Measurements from ENCODE around the gene IFNL1. TPM values are rescaled to one million over a fixed set of nuclear protein-coding genes. Genes with fewer than 3 reads are reported as not detected.

Gene IFNL1
- total and polyA plus RNA-seq, 2 donors (not counting 3 experiments of a cell fraction or from before 2014, with no cell fraction given), result not detected

DNA sequence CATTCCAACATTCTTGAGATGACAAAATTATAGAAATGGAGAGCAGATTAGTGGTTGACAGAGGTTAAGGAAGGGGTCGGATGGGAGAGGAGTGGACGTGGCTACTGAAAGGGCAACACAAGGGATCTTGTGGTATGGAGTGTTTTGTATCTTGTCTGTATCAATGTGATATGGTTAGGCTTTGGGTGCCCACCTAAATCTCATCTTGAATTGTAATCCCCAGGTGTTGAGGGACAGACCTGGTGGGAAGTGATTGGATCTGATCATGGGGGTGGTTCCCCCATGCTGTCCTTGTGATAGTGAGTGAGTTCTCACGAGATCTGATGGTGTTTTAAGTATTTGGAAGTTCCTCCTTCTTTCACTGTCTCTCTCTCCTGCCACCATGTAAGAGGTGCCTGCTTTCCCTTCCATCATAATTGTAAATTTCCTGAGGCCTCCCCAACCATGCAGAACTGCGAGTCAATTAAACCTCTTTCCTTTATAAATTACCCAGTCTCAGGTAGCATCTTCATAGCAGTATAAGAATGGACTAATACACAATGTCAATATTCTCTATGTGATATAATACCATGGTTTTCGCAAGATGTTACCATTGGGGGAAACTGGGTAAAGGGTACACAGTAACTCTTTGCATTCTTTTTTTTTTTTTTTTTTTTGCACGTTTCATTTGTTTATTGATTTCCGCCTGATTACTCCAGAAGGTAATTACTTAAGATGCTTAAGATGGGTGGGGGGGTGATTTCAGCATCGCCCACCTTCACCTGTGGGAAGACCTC is 42.6 kb upstream of the IFNL1 start:
- no peaks in the 10 kb centered on the region for H3K4me1 ChIP-seq (ENCODE audit: control insufficient read depth, extremely low read depth, insufficient read depth, low read length)
- H3K27me3 ChIP-seq (ENCODE audit: control insufficient read depth in 2 of 2, insufficient read depth in 2 of 2, low read length in 2 of 2), result peaks cover 20 to 23% of the 10 kb centered on the region in 2 experiments
- H3K4me2 ChIP-seq (ENCODE audit: insufficient read depth, low read length), result no peak overlapping the region
- H4K20me1 ChIP-seq (replicated peaks; ENCODE audit: control insufficient read depth, extremely low read depth, insufficient read depth, low read length), result no peaks in the 10 kb centered on the region
- no peaks in the 10 kb centered on the region for H3K9me3 ChIP-seq (replicated peaks; ENCODE audit: control insufficient read depth, insufficient read depth, low read length)
- no peak overlapping the region for H3K27ac ChIP-seq (ENCODE audit: insufficient read depth, low read depth, low read length)
- no peaks in the 10 kb centered on the region for H3K79me2 ChIP-seq (ENCODE audit: control insufficient read depth, insufficient read depth, low read length)
- no peaks in the 10 kb centered on the region for H3K36me3 ChIP-seq (ENCODE audit: control insufficient read depth in 2 of 2, extremely low read depth in 1 of 2, insufficient read depth in 2 of 2, low read length in 2 of 2)
- TF ChIP-seq EZH2 (IDR thresholded peaks at IDR 0.05; ENCODE audit: borderline replicate concordance, low read depth, low read length, severe bottlenecking) (peak; percentile 32), GATA2 (IDR thresholded peaks at IDR 0.05; ENCODE audit: insufficient read depth, insufficient read length, low read depth, low read length) (no peak)
- H3K4me3 ChIP-seq (replicated peaks in 1 of 3; ENCODE audit: insufficient read depth in 1 of 3, low read depth in 1 of 3, low read length in 3 of 3), result no peak overlapping the region
- no TSS peak for BruUV-seq (replicated peaks)
- no peak overlapping the region for H2AFZ ChIP-seq (ENCODE audit: low read depth, low read length)
- no peaks in the 10 kb centered on the region for H3K9me1 ChIP-seq (replicated peaks; ENCODE audit: control insufficient read depth, extremely low read depth, insufficient read depth, low read length)
- intact Hi-C loops (cut with micrococcal nuclease) (no loop called here), dilution Hi-C loops (cut with MboI; ENCODE audit: extremely low pct_ligation_motif_present, low sequenced_read_pairs) (no loop called here)
- H3K9ac ChIP-seq (replicated peaks; ENCODE audit: extremely low read depth, insufficient read depth, low read length), result no peak overlapping the region
- CTCF ChIA-PET, result interaction anchor here (1.5 kb wide), 1 partner anchor 53 kb away, joined by 3 read pairs; no protein-coding TSS in a partner anchor
- FAIRE-seq (no peak), DNase-seq (ENCODE audit: low read depth, low spot score) (no peak)
- POLR2A ChIA-PET, result no interaction called here

DNA sequence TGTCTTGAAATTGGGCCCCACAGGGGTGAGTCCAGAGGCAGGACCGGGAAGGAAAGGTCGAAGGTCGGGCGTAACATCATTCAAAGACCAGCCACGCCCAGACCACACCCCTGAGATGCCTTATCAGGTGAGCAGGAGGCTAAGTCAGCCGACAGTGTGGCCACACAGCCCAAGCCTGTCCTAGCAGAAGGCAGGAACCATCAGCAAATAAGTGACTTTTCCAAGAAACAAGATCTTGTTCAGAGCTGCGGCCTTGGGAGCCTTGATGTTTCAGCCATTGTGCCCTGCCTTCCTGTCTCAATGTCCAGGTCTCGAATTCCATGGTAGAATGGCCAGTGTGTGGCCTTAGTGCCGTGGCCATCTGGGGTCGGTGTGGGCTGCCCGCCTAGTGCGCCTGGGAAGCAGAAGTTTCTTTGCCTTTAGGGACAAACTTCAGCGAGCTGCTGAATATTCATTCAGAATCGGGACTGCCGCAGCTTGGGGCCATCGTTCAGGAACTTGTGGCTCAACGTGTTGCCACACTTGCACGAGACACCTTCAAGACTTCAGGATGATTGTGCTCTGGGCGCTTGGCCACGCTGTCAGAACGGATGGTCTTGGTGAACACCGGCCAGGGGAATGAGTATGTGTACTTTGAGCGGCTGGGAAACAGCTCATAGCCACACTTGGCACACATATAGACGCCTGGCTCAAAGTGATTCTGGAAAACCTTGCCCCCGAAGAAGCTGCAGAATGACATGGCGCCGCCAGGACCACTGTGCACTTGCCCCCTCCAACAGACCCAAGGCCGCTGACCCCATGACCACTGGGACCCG is 41.5 kb upstream of the IFNL1 start:
- H3K4me1 ChIP-seq (ENCODE audit: control insufficient read depth, extremely low read depth, insufficient read depth, low read length), result no peaks in the 10 kb centered on the region
- H4K20me1 ChIP-seq (replicated peaks; ENCODE audit: control insufficient read depth, extremely low read depth, insufficient read depth, low read length), result no peaks in the 10 kb centered on the region
- no peak overlapping the region for H3K9ac ChIP-seq (replicated peaks; ENCODE audit: extremely low read depth, insufficient read depth, low read length)
- no peak overlapping the region for H2AFZ ChIP-seq (ENCODE audit: low read depth, low read length)
- H3K36me3 ChIP-seq (ENCODE audit: control insufficient read depth in 2 of 2, extremely low read depth in 1 of 2, insufficient read depth in 2 of 2, low read length in 2 of 2), result no peaks in the 10 kb centered on the region
- no peak overlapping the region for H3K4me3 ChIP-seq (replicated peaks in 1 of 3; ENCODE audit: insufficient read depth in 1 of 3, low read depth in 1 of 3, low read length in 3 of 3)
- H3K79me2 ChIP-seq (ENCODE audit: control insufficient read depth, insufficient read depth, low read length), result no peaks in the 10 kb centered on the region
- no peaks in the 10 kb centered on the region for H3K9me1 ChIP-seq (replicated peaks; ENCODE audit: control insufficient read depth, extremely low read depth, insufficient read depth, low read length)
- ChIA-PET CTCF (interaction anchor here (1.0 to 1.5 kb wide), 2 partner anchors 9 to 51 kb away, joined by 3 read pairs; no protein-coding TSS in a partner anchor), POLR2A (no interaction called here)
- no peaks in the 10 kb centered on the region for H3K9me3 ChIP-seq (replicated peaks; ENCODE audit: control insufficient read depth, insufficient read depth, low read length)
- dilution Hi-C loops (cut with MboI; ENCODE audit: extremely low pct_ligation_motif_present, low sequenced_read_pairs), result no loop called here
- peaks cover 9 to 12% of the 10 kb centered on the region in 2 experiments for H3K27me3 ChIP-seq (ENCODE audit: control insufficient read depth in 2 of 2, insufficient read depth in 2 of 2, low read length in 2 of 2)
- FAIRE-seq (no peak), DNase-seq (ENCODE audit: low read depth, low spot score) (no peak)
- H3K4me2 ChIP-seq (ENCODE audit: insufficient read depth, low read length), result no peak overlapping the region
- TF ChIP-seq GATA2 (IDR thresholded peaks at IDR 0.05; ENCODE audit: insufficient read depth, insufficient read length, low read depth, low read length) (no peak), MYC (IDR thresholded peaks at IDR 0.05; ENCODE audit: low read depth, low read length) (no peak), JUN (IDR thresholded peaks at IDR 0.05; ENCODE audit: borderline replicate concordance, insufficient read depth, insufficient read length, low read depth) (no peak), POLR2A (IDR thresholded peaks at IDR 0.05; ENCODE audit: low read depth, low read length) (no peak), FOS (IDR thresholded peaks at IDR 0.05; ENCODE audit: borderline replicate concordance, insufficient read depth, low read length) (no peak), POLR2AphosphoS5 (IDR thresholded peaks at IDR 0.05; ENCODE audit: insufficient read depth, low read depth, low read length) (no peak), EZH2 (IDR thresholded peaks at IDR 0.05; ENCODE audit: borderline replicate concordance, low read depth, low read length, severe bottlenecking) (no peak)
- TF ChIP-seq, protein P1, sequence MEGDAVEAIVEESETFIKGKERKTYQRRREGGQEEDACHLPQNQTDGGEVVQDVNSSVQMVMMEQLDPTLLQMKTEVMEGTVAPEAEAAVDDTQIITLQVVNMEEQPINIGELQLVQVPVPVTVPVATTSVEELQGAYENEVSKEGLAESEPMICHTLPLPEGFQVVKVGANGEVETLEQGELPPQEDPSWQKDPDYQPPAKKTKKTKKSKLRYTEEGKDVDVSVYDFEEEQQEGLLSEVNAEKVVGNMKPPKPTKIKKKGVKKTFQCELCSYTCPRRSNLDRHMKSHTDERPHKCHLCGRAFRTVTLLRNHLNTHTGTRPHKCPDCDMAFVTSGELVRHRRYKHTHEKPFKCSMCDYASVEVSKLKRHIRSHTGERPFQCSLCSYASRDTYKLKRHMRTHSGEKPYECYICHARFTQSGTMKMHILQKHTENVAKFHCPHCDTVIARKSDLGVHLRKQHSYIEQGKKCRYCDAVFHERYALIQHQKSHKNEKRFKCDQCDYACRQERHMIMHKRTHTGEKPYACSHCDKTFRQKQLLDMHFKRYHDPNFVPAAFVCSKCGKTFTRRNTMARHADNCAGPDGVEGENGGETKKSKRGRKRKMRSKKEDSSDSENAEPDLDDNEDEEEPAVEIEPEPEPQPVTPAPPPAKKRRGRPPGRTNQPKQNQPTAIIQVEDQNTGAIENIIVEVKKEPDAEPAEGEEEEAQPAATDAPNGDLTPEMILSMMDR (IDR thresholded peaks at IDR 0.05; ENCODE audit: extremely low read depth in 1 of 2, insufficient read depth in 1 of 2, low read depth in 1 of 2, low read length in 2 of 2), result no peak
- TF ChIP-seq, protein P2, sequence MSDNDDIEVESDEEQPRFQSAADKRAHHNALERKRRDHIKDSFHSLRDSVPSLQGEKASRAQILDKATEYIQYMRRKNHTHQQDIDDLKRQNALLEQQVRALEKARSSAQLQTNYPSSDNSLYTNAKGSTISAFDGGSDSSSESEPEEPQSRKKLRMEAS (IDR thresholded peaks at IDR 0.05; ENCODE audit: insufficient read depth, insufficient read length), result no peak
- BruUV-seq (replicated peaks), result no TSS peak
- no peak overlapping the region for H3K27ac ChIP-seq (ENCODE audit: insufficient read depth, low read depth, low read length)
- intact Hi-C loops (cut with micrococcal nuclease), result no loop called here

Data from endothelial cell of umbilical vein (primary cell).